GM12865 (cell line): ENCODE measurements around the gene SLC2A9.

Experiments
- DNase-seq: peaks from one replicate; pipeline ENCODE4 v3.0.0; 2010; ENCODE audit warnings: low read depth
- H3K4me3 ChIP-seq: 2 replicates; pipeline ENCODE4 v1.5.1; 2011; ENCODE audit warnings: mild to moderate bottlenecking, low read depth, low read length, control low read depth
- CTCF ChIP-seq: IDR thresholded peaks from 2 replicates; pipeline ENCODE4 v1.5.1; 2011; ENCODE audit warnings: low read length, control low read depth, low read depth, inconsistent platforms; ENCODE audit not compliant: insufficient read depth; ENCODE audit errors: missing control alignments

SLC2A9 gene

GRCh38 chr4:10021653-10022023 lies 341 bp upstream of the SLC2A9 start:
- H3K4me3 ChIP-seq, result no peak overlapping the region
- no peak for DNase-seq
- no peak for TF ChIP-seq CTCF

DNA sequence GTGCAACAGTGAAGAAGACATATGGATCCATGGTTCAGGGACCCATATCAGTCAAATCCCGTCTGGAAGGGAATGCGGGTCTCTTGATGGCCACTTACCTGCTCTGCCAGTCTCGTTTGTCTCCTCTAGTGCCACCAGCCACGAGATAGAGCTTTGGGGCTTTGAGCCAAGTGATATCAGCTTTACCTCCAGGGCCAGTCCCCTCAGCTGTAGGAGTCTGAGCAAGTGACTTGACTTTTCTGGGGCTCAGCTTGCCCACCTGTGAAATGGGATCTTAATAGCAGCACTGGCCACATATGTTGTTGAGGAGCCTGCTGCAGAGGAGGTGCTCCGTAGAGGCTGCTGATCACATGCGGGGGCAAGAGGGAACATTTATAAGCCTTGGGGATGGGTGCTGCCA lies 1.2 kb downstream of the SLC2A9 start:
- no peak overlapping the region for H3K4me3 ChIP-seq
- TF ChIP-seq CTCF, result no peak
- DNase-seq, result no peak

- no peak overlapping the region; the same call in 1 of the 2 replicates for H3K4me3 ChIP-seq
- no peak for TF ChIP-seq CTCF
- DNase-seq, result no peak
Observed at GRCh38 chr4:10019521-10020051, 1.7 kb downstream of the SLC2A9 start.

GRCh38 chr4:10018818-10019461 lies 2.4 kb downstream of the SLC2A9 start:
- TF ChIP-seq CTCF, result peak; percentile 98
- peak; percentile 92 for DNase-seq
- H3K4me3 ChIP-seq, result peak overlapping the region; percentile 41

GRCh38 chr4:10017037-10017893 lies 4.0 kb downstream of the SLC2A9 start:
- no peak overlapping the region for H3K4me3 ChIP-seq
- DNase-seq, result no peak
- no peak for TF ChIP-seq CTCF

- no peak for TF ChIP-seq CTCF
- no peak overlapping the region for H3K4me3 ChIP-seq
- DNase-seq, result no peak
Observed at GRCh38 chr4:10016169-10016568, 5.1 kb downstream of the SLC2A9 start.
